IPS-11a (cell line): ENCODE data around the gene MEIS2.

Experiments used
- H3K4me3 ChIP-seq: one replicate; pipeline ENCODE4 v1.5.1; 2013; ENCODE audit warnings: low read depth, low read length, control low read depth

The MEIS2 gene

GRCh38 chr15:36881516-36881915 is 218.8 kb downstream of the MEIS2 start:
- H3K4me3 ChIP-seq, result no peak overlapping the region

- no peak overlapping the region for H3K4me3 ChIP-seq
Measured at GRCh38 chr15:36880913-36881460, 219.4 kb downstream of the MEIS2 start.

GRCh38 chr15:36880224-36880912 is 220.0 kb downstream of the MEIS2 start:
- H3K4me3 ChIP-seq, result peak overlapping the region; percentile 8

GRCh38 chr15:36879568-36880222 is 220.7 kb downstream of the MEIS2 start:
- H3K4me3 ChIP-seq, result peak overlapping the region; percentile 8

- H3K4me3 ChIP-seq, result no peak overlapping the region
Measured at GRCh38 chr15:36878684-36879262, 221.6 kb downstream of the MEIS2 start.

- H3K4me3 ChIP-seq, result peak overlapping the region; percentile 27
Measured at GRCh38 chr15:36877796-36878683, 222.3 kb downstream of the MEIS2 start.

- H3K4me3 ChIP-seq, result no peak overlapping the region
Measured at GRCh38 chr15:36877294-36877693, 223.1 kb downstream of the MEIS2 start.

GRCh38 chr15:36875740-36876334 is 224.5 kb downstream of the MEIS2 start:
- H3K4me3 ChIP-seq, result no peak overlapping the region

- H3K4me3 ChIP-seq, result no peak overlapping the region
Measured at GRCh38 chr15:36874930-36875329, 225.4 kb downstream of the MEIS2 start.

- H3K4me3 ChIP-seq, result no peak overlapping the region
Measured at GRCh38 chr15:36867436-36867835, 232.9 kb downstream of the MEIS2 start.

GRCh38 chr15:36866896-36867295 is 233.5 kb downstream of the MEIS2 start:
- no peak overlapping the region for H3K4me3 ChIP-seq

GRCh38 chr15:36863570-36863969 is 236.8 kb downstream of the MEIS2 start:
- no peak overlapping the region for H3K4me3 ChIP-seq

- H3K4me3 ChIP-seq, result no peak overlapping the region
Measured at GRCh38 chr15:36860792-36861191, 239.6 kb downstream of the MEIS2 start.

GRCh38 chr15:36858423-36858822 is 241.9 kb downstream of the MEIS2 start:
- no peak overlapping the region for H3K4me3 ChIP-seq

GRCh38 chr15:36856339-36856973 is 243.9 kb downstream of the MEIS2 start:
- no peak overlapping the region for H3K4me3 ChIP-seq

- no peak overlapping the region for H3K4me3 ChIP-seq
Measured at GRCh38 chr15:36850864-36851263, 249.5 kb downstream of the MEIS2 start.

- no peak overlapping the region for H3K4me3 ChIP-seq
Measured at GRCh38 chr15:36845270-36845669, 255.1 kb downstream of the MEIS2 start.

- no peak overlapping the region for H3K4me3 ChIP-seq
Measured at GRCh38 chr15:36844534-36844998, 255.8 kb downstream of the MEIS2 start.

GRCh38 chr15:36843822-36844221 is 256.5 kb downstream of the MEIS2 start:
- H3K4me3 ChIP-seq, result no peak overlapping the region

GRCh38 chr15:36841193-36841592 is 259.2 kb downstream of the MEIS2 start:
- H3K4me3 ChIP-seq, result no peak overlapping the region
